ENCODE data around the gene FBXO42. TPM values are rescaled to one million over a fixed set of nuclear protein-coding genes. Genes with fewer than 3 reads are reported as not detected.

Gene FBXO42
- total RNA-seq: 14.1 TPM
- long read RNA-seq, full-length matches to known transcripts: 28 of 63 reads
- long read RNA-seq, partial matches to known transcripts: 12 of 63 reads
- long read RNA-seq, other reads (novel, unspliced or antisense): 23 of 63 reads

- intact Hi-C loops (cut with DNase I): loop anchor here (2.0 to 5.0 kb wide), 2 partner anchors 15 to 105 kb away; partner anchors contain the start of gene SZRD1
- DNase-seq (ENCODE audit: low spot score): peak; percentile 96
Observed at GRCh38 chr1:16351994-16352841, at the start of gene FBXO42. TSS of gene FBXO42 (minus strand) at chr1:16352480. CDS start at chr1:16315418, 37,062 bp downstream.

- intact Hi-C loops (cut with DNase I): no loop called here
- DNase-seq (ENCODE audit: low spot score): no peak
Observed at GRCh38 chr1:16398371-16398953, 46.2 kb upstream of the FBXO42 start.

- intact Hi-C loops (cut with DNase I): no loop called here
- DNase-seq (ENCODE audit: low spot score): no peak
Observed at GRCh38 chr1:16397120-16397519, 44.8 kb upstream of the FBXO42 start.

GRCh38 chr1:16396591-16396990 lies 44.3 kb upstream of the FBXO42 start:
- DNase-seq (ENCODE audit: low spot score): no peak
- intact Hi-C loops (cut with DNase I): no loop called here

GRCh38 chr1:16394977-16395376 lies 42.7 kb upstream of the FBXO42 start:
- no peak for DNase-seq (ENCODE audit: low spot score)
- intact Hi-C loops (cut with DNase I): no loop called here

- DNase-seq (ENCODE audit: low spot score): no peak
- intact Hi-C loops (cut with DNase I): no loop called here
Observed at GRCh38 chr1:16393570-16394521, 41.6 kb upstream of the FBXO42 start.

- intact Hi-C loops (cut with DNase I): no loop called here
- DNase-seq (ENCODE audit: low spot score): no peak
Observed at GRCh38 chr1:16392740-16393569, 40.7 kb upstream of the FBXO42 start.

- intact Hi-C loops (cut with DNase I): no loop called here
- no peak for DNase-seq (ENCODE audit: low spot score)
Observed at GRCh38 chr1:16391411-16391810, 39.1 kb upstream of the FBXO42 start.

- intact Hi-C loops (cut with DNase I): no loop called here
- DNase-seq (ENCODE audit: low spot score): no peak
Observed at GRCh38 chr1:16387201-16388188, 35.2 kb upstream of the FBXO42 start.

GRCh38 chr1:16386454-16387113 lies 34.3 kb upstream of the FBXO42 start:
- intact Hi-C loops (cut with DNase I): no loop called here
- no peak for DNase-seq (ENCODE audit: low spot score)

- intact Hi-C loops (cut with DNase I): no loop called here
Observed at GRCh38 chr1:16385659-16386453, 33.6 kb upstream of the FBXO42 start.

GRCh38 chr1:16383888-16384287 lies 31.6 kb upstream of the FBXO42 start:
- intact Hi-C loops (cut with DNase I): no loop called here
- DNase-seq (ENCODE audit: low spot score): no peak

More at GRCh38 chr1:16385659-16386453, 33.6 kb upstream of the FBXO42 start:
- DNase-seq (ENCODE audit: low spot score): no peak

- no peak for DNase-seq (ENCODE audit: low spot score)
- intact Hi-C loops (cut with DNase I): no loop called here
Observed at GRCh38 chr1:16380868-16381267, 28.6 kb upstream of the FBXO42 start.

GRCh38 chr1:16378443-16378842 lies 26.2 kb upstream of the FBXO42 start:
- no peak for DNase-seq (ENCODE audit: low spot score)
- intact Hi-C loops (cut with DNase I): no loop called here

GRCh38 chr1:16376971-16377370 lies 24.7 kb upstream of the FBXO42 start:
- no peak for DNase-seq (ENCODE audit: low spot score)
- intact Hi-C loops (cut with DNase I): no loop called here

GRCh38 chr1:16375521-16376340 lies 23.5 kb upstream of the FBXO42 start:
- no peak for DNase-seq (ENCODE audit: low spot score)
- intact Hi-C loops (cut with DNase I): no loop called here

All from cardiac septum (tissue), 1 donor.